Measurements from ENCODE around the gene VANGL1.

VANGL1 gene

GRCh38 chr1:115604508-115604907 lies 37.3 kb upstream of the VANGL1 start:
- H3K4me3 ChIP-seq (ENCODE audit: low read depth, low read length), result no peak overlapping the region
- DNase-seq (ENCODE audit: low read depth), result no peak
- no peak for TF ChIP-seq CTCF (IDR thresholded peaks at IDR 0.05; ENCODE audit: low read depth, low read length, missing control alignments)

- H3K4me3 ChIP-seq (ENCODE audit: low read depth, low read length), result no peak overlapping the region
- TF ChIP-seq CTCF (IDR thresholded peaks at IDR 0.05; ENCODE audit: low read depth, low read length, missing control alignments), result no peak
- DNase-seq (ENCODE audit: low read depth), result no peak
These were observed 35.5 kb upstream of the VANGL1 start for GRCh38 chr1:115606305-115606704.

- TF ChIP-seq CTCF (IDR thresholded peaks at IDR 0.05; ENCODE audit: low read depth, low read length, missing control alignments), result no peak
- H3K4me3 ChIP-seq (ENCODE audit: low read depth, low read length), result no peak overlapping the region
- DNase-seq (ENCODE audit: low read depth), result no peak
These were observed 32.7 kb upstream of the VANGL1 start for GRCh38 chr1:115609021-115609420.

GRCh38 chr1:115613767-115614166 lies 28.0 kb upstream of the VANGL1 start:
- H3K4me3 ChIP-seq (ENCODE audit: low read depth, low read length), result no peak overlapping the region
- no peak for DNase-seq (ENCODE audit: low read depth)
- no peak for TF ChIP-seq CTCF (IDR thresholded peaks at IDR 0.05; ENCODE audit: low read depth, low read length, missing control alignments)

- no peak overlapping the region for H3K4me3 ChIP-seq (ENCODE audit: low read depth, low read length)
- no peak for DNase-seq (ENCODE audit: low read depth)
- no peak for TF ChIP-seq CTCF (IDR thresholded peaks at IDR 0.05; ENCODE audit: low read depth, low read length, missing control alignments)
These were observed 21.3 kb upstream of the VANGL1 start for GRCh38 chr1:115620453-115620852.

GRCh38 chr1:115620950-115621349 lies 20.8 kb upstream of the VANGL1 start:
- no peak for DNase-seq (ENCODE audit: low read depth)
- no peak for TF ChIP-seq CTCF (IDR thresholded peaks at IDR 0.05; ENCODE audit: low read depth, low read length, missing control alignments)
- no peak overlapping the region for H3K4me3 ChIP-seq (ENCODE audit: low read depth, low read length)

GRCh38 chr1:115624859-115625258 lies 16.9 kb upstream of the VANGL1 start:
- TF ChIP-seq CTCF (IDR thresholded peaks at IDR 0.05; ENCODE audit: low read depth, low read length, missing control alignments), result no peak
- DNase-seq (ENCODE audit: low read depth), result no peak
- no peak overlapping the region for H3K4me3 ChIP-seq (ENCODE audit: low read depth, low read length)
